GM13977 (cell line): Measurements from ENCODE around the gene IQCH.

Experiments
- DNase-seq: peaks from one replicate; pipeline ENCODE4 v3.0.0; 2012; ENCODE audit warnings: low spot score
- in situ Hi-C: fragments of 300-500 bp; cut with MboI; formaldehyde crosslinking; loops from one replicate; pipeline ENCODE4 v1.12.0; 2022; ENCODE audit warnings: low sequenced_read_pairs, low pct_unique_long_range_greater_than_20kb, mixed read lengths, inconsistent platforms; ENCODE audit not compliant: unreplicated experiment
- TF ChIP-seq, protein P1 (sequence below): IDR thresholded peaks from 2 replicates; pipeline ENCODE4 v1.5.1; 2012; ENCODE audit warnings: mild to moderate bottlenecking, control low read depth; ENCODE audit not compliant: insufficient read depth; ENCODE audit errors: extremely low read depth, missing control alignments

Gene IQCH

DNA sequence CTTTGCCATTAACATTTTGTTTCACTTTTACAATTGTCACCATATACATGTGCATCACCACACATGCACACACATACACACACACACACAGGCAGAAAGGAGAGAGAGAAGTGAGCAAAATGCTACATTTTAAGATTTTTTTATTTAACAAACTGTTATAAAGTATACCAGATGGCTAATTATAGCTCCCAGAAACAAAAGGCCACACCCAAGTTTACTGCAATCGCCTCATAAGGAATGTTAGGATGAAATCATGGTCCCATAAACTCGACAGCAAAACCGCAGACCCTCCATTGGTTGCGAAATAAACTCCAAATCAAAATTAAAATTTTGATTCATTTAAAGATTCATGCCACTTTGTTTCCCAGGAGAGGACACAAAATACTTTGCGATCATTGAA, 250.2 kb downstream of the IQCH start:
- in situ Hi-C loops: no loop called here
- DNase-seq: no peak
- TF ChIP-seq, protein P1, sequence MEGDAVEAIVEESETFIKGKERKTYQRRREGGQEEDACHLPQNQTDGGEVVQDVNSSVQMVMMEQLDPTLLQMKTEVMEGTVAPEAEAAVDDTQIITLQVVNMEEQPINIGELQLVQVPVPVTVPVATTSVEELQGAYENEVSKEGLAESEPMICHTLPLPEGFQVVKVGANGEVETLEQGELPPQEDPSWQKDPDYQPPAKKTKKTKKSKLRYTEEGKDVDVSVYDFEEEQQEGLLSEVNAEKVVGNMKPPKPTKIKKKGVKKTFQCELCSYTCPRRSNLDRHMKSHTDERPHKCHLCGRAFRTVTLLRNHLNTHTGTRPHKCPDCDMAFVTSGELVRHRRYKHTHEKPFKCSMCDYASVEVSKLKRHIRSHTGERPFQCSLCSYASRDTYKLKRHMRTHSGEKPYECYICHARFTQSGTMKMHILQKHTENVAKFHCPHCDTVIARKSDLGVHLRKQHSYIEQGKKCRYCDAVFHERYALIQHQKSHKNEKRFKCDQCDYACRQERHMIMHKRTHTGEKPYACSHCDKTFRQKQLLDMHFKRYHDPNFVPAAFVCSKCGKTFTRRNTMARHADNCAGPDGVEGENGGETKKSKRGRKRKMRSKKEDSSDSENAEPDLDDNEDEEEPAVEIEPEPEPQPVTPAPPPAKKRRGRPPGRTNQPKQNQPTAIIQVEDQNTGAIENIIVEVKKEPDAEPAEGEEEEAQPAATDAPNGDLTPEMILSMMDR: no peak

DNA sequence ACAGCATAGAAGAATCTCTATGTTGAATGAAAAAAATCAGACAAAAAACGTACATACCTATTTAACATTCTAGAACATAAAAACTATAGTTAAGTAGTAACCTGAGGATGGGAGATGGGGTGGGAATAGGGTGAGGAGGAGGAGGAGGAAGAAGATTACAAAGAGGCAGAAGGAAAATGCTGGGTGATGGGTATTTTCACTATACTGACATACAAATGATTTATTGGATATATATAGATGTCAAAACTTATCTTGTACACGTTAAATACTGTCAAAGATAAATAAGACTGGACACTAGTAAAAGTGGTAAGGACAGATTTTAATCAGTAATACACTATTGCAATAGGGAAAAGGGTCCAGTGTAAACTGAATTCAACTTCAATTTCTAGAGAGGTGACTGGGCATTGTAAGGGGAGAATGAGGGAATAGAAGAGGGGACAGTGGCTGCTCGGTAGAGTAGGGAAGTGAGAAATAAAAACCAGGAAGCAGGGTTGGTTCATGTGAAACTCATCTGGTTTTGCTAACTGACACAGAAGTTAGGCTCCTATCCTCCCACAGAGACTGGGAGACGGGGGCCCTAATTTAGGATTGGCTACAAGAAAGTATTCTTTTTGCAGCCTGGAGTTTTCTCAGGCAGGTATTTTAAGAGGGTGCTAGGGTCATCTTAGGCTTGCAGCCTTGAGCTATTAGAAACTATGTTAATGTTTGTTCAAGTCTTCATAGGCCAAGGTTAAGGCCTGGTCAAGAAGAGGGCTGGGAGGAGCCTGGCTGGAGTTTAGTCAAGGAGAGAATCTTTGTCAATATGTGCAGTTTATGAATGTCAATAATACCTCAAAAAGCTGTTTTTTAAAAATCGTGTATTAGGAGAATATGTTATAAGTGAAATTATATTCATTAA, 251.3 kb downstream of the IQCH start:
- in situ Hi-C loops: no loop called here
- DNase-seq: no peak
- TF ChIP-seq, protein P1: no peak

DNA sequence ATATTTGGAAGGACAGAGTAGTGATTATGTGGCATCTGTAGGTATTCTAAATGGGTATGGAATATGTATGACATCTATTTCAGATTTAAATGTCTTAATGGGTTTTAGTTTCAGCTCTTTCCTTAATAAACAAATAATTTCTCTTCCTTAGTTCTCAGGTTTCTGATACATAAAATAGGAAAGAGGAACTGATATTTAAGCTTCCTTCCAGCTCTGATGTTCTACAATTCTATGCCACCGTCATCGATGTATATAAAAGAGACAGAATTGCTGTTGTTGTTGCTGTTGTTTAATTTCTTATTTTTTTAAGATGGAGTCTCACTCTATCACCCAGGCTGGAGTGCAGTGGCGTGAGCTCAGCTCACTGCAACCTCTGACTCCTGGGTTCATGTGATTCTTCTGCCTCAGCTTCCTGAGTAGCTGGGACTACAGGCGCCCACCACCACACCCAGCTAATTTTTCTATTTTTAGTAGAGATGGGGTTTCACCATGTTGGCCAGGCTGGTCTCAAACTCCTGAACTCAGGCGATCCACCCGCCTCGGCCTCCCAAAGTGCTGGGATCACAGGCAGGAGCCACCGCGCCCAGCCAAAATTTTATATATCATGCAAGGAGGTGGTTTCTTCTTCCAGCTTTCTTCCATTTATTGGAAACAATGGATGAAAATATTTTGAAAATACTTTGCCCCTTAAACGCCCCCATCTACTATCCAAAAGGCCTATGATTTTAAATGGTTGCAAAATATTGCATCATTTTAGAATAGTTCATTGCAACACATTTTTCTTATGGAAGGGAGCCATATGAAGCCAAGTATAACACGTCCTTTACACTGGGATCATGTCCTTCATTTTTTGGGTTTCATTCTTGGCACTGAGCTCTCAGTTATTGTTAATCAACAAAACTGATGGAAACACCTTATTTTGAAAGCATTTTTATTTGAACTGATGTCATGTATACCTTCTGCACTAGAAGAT, 252.5 kb downstream of the IQCH start:
- in situ Hi-C loops: no loop called here
- no peak for DNase-seq
- TF ChIP-seq, protein P1: no peak

DNA sequence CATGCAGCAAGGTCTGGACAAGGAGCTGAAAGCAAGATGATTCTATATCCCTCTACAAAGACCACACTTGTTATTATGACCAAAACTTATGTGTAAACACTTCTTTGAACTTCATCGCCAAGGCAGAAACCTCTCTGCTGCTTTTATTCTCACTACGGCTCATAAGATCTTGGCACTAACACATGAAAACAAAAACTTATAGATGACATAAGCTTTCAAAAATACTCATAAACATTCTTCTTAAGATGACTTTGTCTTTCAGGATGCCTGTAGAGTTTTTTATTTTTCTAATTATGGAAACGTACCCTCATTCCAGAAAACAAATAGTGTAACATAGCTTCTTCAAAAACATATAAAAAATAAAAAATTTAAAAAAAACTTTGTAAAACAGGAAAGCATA, 253.8 kb downstream of the IQCH start:
- DNase-seq: no peak
- TF ChIP-seq, protein P1: no peak
- in situ Hi-C loops: no loop called here

DNA sequence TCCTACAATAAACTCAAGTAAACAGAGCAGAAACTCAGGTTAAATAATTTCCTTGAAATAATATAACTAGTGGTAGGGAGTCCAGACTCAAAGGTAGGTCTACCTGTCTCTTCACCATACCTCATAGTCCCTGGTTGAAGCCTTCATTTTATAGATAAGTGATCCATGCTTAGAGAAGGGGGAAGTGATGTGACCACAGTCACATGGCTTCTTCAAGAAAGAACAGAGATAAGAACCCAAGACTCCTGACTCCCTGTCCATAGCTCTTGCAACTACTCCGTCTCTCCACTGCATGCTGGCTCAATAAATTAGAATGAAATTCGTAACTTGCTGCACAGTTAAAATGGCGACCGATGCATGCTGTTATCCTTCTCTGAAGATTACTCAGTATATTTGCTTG, 255.3 kb downstream of the IQCH start:
- DNase-seq: no peak
- TF ChIP-seq, protein P1: no peak
- in situ Hi-C loops: no loop called here

DNA sequence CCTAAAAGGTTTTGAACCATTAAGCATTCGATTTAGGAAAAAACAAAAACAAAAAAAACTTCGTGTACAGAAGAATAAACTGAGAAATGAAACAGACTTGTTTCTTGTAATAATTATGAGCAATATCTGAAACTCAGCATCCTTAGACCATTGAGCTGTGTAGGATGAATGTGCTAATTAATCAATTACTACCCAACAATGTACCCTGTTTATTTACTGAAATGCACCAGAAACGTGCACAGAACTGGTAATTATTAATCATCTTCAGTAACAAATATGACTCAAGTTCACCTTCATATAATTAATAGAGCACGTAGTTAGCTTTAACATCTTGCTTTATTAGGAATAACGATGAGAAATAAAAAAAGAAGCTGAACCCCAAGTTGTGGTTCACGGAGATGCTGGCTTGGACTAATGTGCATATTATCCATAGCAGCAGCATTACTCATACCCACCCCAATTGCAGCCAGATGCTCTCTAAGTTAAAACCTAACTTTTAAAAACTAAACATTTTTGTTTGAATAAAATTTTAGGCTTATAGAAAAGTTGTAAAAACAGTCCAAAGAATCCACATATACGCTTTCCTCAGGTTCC, 256.1 kb downstream of the IQCH start:
- TF ChIP-seq, protein P1: no peak
- in situ Hi-C loops: no loop called here
- no peak for DNase-seq
